Measurements from ENCODE around the gene SELENOO.

GRCh38 chr22:50232481-50233151 is 31.8 kb downstream of the SELENOO start:
- TF ChIP-seq, protein P1, sequence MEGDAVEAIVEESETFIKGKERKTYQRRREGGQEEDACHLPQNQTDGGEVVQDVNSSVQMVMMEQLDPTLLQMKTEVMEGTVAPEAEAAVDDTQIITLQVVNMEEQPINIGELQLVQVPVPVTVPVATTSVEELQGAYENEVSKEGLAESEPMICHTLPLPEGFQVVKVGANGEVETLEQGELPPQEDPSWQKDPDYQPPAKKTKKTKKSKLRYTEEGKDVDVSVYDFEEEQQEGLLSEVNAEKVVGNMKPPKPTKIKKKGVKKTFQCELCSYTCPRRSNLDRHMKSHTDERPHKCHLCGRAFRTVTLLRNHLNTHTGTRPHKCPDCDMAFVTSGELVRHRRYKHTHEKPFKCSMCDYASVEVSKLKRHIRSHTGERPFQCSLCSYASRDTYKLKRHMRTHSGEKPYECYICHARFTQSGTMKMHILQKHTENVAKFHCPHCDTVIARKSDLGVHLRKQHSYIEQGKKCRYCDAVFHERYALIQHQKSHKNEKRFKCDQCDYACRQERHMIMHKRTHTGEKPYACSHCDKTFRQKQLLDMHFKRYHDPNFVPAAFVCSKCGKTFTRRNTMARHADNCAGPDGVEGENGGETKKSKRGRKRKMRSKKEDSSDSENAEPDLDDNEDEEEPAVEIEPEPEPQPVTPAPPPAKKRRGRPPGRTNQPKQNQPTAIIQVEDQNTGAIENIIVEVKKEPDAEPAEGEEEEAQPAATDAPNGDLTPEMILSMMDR (IDR thresholded peaks at IDR 0.05) = no peak
- no peak for TF ChIP-seq POLR2A (IDR thresholded peaks at IDR 0.05)

Data from right lobe of liver (tissue), 4 donors.